Activated CD4-positive, alpha-beta T cell treated with anti-CD3 and anti-CD28 coated beads, Interleukin-2, amount 50 U/mL, for 4 hours (primary cell): ENCODE results near the gene RASAL3.
"Not testable (repeated sequence)": the region's sequence is repeated elsewhere in the genome, so short reads cannot be mapped to it uniquely, and the experiment has no call there.

ENCODE experiments used
- DNase-seq, 2 experiments: peaks; one replicate each; pipeline ENCODE4 v3.0.0-alpha.2; 2020

Gene RASAL3

GRCh38 chr19:15464394-15465385, at the start of gene RASAL3:
RASAL3 (minus strand) TSS chr19:15464544; CDS start chr19:15464358, 186 bp downstream.
- DNase-seq, result peak; percentile 55

GRCh38 chr19:15511671-15512424, 47.5 kb upstream of the RASAL3 start:
- DNase-seq, result no peak

GRCh38 chr19:15508035-15508710, 43.8 kb upstream of the RASAL3 start, which contains the start of gene CYP4F22:
CYP4F22 (plus strand) TSS chr19:15508525; CDS start chr19:15525337, 16,812 bp downstream.
- no peak for DNase-seq

GRCh38 chr19:15507068-15508034, 43.0 kb upstream of the RASAL3 start:
- no peak for DNase-seq

GRCh38 chr19:15506074-15506571, 41.8 kb upstream of the RASAL3 start:
- DNase-seq, result no peak

GRCh38 chr19:15502264-15502663, 37.9 kb upstream of the RASAL3 start:
- no peak for DNase-seq

- DNase-seq, result no peak
Observed at GRCh38 chr19:15501596-15501995, 37.3 kb upstream of the RASAL3 start.

GRCh38 chr19:15498910-15499309, 34.6 kb upstream of the RASAL3 start:
- DNase-seq, result no peak

GRCh38 chr19:15498156-15498858, 34.0 kb upstream of the RASAL3 start:
- DNase-seq, result no peak

- no peak for DNase-seq
Observed at GRCh38 chr19:15495151-15495550, 30.8 kb upstream of the RASAL3 start.

- no peak for DNase-seq
Observed at GRCh38 chr19:15488489-15489226, 24.3 kb upstream of the RASAL3 start.

- DNase-seq, result no peak
Observed at GRCh38 chr19:15487038-15487437, 22.7 kb upstream of the RASAL3 start.

- not testable (repeated sequence) for DNase-seq
Observed at GRCh38 chr19:15485768-15486167, 21.4 kb upstream of the RASAL3 start.

GRCh38 chr19:15480996-15481395, 16.7 kb upstream of the RASAL3 start:
- DNase-seq, result not testable (repeated sequence)

- DNase-seq, result no peak
Observed at GRCh38 chr19:15479391-15480345, 15.3 kb upstream of the RASAL3 start, which contains the start of gene PGLYRP2. PGLYRP2 (minus strand) TSS chr19:15479501; CDS start chr19:15479371, 130 bp downstream.

- no peak for DNase-seq
Observed at GRCh38 chr19:15476325-15476724, 12.0 kb upstream of the RASAL3 start.

GRCh38 chr19:15475611-15476010, 11.3 kb upstream of the RASAL3 start:
- no peak for DNase-seq

- no peak for DNase-seq
Observed at GRCh38 chr19:15475169-15475568, 10.8 kb upstream of the RASAL3 start.

GRCh38 chr19:15473821-15474220, 9.5 kb upstream of the RASAL3 start:
- DNase-seq, result not testable (repeated sequence)
